ENCODE results near the gene RBMS1.

- TF ChIP-seq POLR2A (IDR thresholded peaks at IDR 0.05) (no peak), CTCF (IDR thresholded peaks at IDR 0.05) (no peak)
Measured at GRCh38 chr2:160294889-160295288, 198.7 kb downstream of the RBMS1 start.
